Endodermal cell (in vitro differentiated cells): Measurements from ENCODE around the gene CELF2. TPM values are rescaled to one million over a fixed set of nuclear protein-coding genes. Genes with fewer than 3 reads are reported as not detected.

Experiments
- DNase-seq: peaks from one replicate; pipeline ENCODE4 v3.0.0-alpha.2; 2017
- H3K27ac ChIP-seq: 2 replicates; pipeline ENCODE4 v1.5.1; 2013; ENCODE audit warnings: mild to moderate bottlenecking, low read depth, low read length, moderate library complexity
- H3K27me3 ChIP-seq: 2 replicates; pipeline ENCODE4 v1.6.1; 2013; ENCODE audit warnings: mild to moderate bottlenecking, low read length, moderate library complexity; ENCODE audit not compliant: insufficient read depth, control insufficient read depth, poor library complexity, severe bottlenecking
- H3K36me3 ChIP-seq: 2 replicates; pipeline ENCODE4 v1.7.0; 2013; ENCODE audit warnings: mild to moderate bottlenecking, low read length, moderate library complexity; ENCODE audit not compliant: control insufficient read depth, insufficient read depth
- H3K4me1 ChIP-seq: one replicate; pipeline ENCODE4 v1.7.0; 2013; ENCODE audit warnings: low read length; ENCODE audit not compliant: control insufficient read depth, insufficient read depth
- H3K4me3 ChIP-seq: 2 replicates; pipeline ENCODE4 v1.5.1; 2013; ENCODE audit warnings: mild to moderate bottlenecking, low read length, moderate library complexity
- H3K9ac ChIP-seq: 2 replicates; pipeline ENCODE4 v1.6.1; 2013; ENCODE audit warnings: mild to moderate bottlenecking, low read length, moderate library complexity; ENCODE audit not compliant: poor library complexity, severe bottlenecking; ENCODE audit errors: extremely low read depth
- H3K9me3 ChIP-seq: 2 replicates; pipeline ENCODE4 v1.6.1; 2013; ENCODE audit warnings: mild to moderate bottlenecking, low read length, moderate library complexity; ENCODE audit not compliant: control insufficient read depth
- H3K27ac Mint-ChIP-seq: 2 replicates; pipeline ENCODE4 v1.8.0; 2020; ENCODE audit warnings: mixed read lengths
- H3K27me3 Mint-ChIP-seq: 2 replicates; pipeline ENCODE4 v1.8.0; 2021; ENCODE audit warnings: mild to moderate bottlenecking, mixed read lengths; ENCODE audit not compliant: insufficient read depth
- H3K36me3 Mint-ChIP-seq: 2 replicates; pipeline ENCODE4 v1.8.0; 2020; ENCODE audit warnings: low read depth, mixed read lengths
- H3K4me1 Mint-ChIP-seq: 2 replicates; pipeline ENCODE4 v1.8.0; 2020; ENCODE audit warnings: mixed read lengths
- H3K4me3 Mint-ChIP-seq: 2 replicates; pipeline ENCODE4 v1.8.0; 2020; ENCODE audit warnings: mild to moderate bottlenecking, moderate library complexity, mixed read lengths
- H3K9me3 Mint-ChIP-seq: 2 replicates; pipeline ENCODE4 v1.8.0; 2020; ENCODE audit warnings: mild to moderate bottlenecking, mixed read lengths
- WGBS, 2 experiments: methylation state at CpG; one replicate each; pipeline versions ENCODE4 v1.1.5 to v1.1.7; 2013; ENCODE audit warnings: missing lambda C conversion rate in 2 of 2, mixed read lengths in 1 of 2; ENCODE audit not compliant: insufficient coverage in 1 of 2, insufficient read length in 1 of 2; 5-methylcytosine and 5-hydroxymethylcytosine counted together
- total RNA-seq, 2 donors: library from RNA; stranded (reverse); fragmentation: NEBNext Ultra II Directional in 1 of 2; extraction: Animal tissue kit (Norgen Biotek cat#: 25700) in 1 of 2; gene quantifications; 2 replicates in 1 of 2; 3 replicates in 1 of 2; pipeline ENCODE4 v1.2.1, GENCODE V29; 2021
- TF ChIP-seq, protein P1 (sequence below): fragments of 200-600 bp; sonication (generic); conservative IDR thresholded peaks from 2 replicates; pipeline ENCODE4 v1.5.0; 2021; ENCODE audit warnings: antibody characterized with exemption, mild to moderate bottlenecking

CELF2 gene
- total RNA-seq, 2 donors from 2014 or later = 79.9 to 96.1 TPM

DNA sequence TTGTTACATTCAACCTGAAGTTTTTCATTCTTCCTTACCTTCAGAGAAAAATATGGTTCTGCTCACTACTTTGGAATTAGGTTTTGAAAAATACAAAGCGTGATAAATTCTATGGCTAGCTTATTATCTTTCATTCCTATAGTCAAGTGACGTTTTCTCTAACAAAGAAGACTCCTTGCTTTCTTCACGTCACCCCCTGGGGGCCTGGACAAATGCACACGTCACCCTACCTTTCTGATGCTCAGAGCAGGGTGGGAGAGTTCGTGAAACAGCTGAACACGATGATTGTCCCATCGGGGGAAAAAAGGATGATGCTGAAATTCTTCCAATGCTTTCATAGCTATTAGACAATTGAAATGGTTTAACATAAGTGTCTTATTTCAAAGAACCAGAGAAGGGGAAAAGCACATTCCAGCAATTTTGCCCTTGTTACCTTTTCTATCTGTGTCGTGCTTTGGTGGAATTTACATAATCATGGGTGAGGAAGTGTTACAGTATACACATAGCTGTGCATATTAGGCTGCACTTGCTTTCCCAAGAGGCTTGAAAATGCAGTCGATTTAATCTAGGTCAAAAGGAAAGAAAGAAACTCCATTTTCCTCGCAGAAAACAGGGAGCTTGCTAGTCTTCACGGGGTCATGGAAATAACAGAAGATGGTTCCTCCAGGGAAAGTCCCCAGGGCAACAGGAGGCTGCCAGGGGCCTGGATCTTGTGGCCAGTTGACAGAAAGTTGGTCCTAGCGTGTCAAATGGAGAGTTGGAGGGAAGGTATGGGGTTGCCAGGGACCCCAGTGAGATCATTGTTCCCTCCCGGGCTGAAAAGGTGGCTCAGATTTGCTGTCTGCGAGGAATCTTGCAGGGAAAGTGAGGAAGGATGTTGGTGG, 189.2 kb downstream of the CELF2 start:
- Histone ChIP-seq H3K9me3 (no peaks in the 10 kb centered on the region), H3K4me1 (no peaks in the 10 kb centered on the region), H3K9ac (no peak overlapping the region), H3K36me3 (peaks cover 36% of the 10 kb centered on the region), H3K4me3 (no peak overlapping the region), H3K27ac (no peak overlapping the region), H3K27me3 (no peaks in the 10 kb centered on the region)
- H3K4me1 Mint-ChIP-seq = peaks cover 24% of the 10 kb centered on the region
- TF ChIP-seq, protein P1, sequence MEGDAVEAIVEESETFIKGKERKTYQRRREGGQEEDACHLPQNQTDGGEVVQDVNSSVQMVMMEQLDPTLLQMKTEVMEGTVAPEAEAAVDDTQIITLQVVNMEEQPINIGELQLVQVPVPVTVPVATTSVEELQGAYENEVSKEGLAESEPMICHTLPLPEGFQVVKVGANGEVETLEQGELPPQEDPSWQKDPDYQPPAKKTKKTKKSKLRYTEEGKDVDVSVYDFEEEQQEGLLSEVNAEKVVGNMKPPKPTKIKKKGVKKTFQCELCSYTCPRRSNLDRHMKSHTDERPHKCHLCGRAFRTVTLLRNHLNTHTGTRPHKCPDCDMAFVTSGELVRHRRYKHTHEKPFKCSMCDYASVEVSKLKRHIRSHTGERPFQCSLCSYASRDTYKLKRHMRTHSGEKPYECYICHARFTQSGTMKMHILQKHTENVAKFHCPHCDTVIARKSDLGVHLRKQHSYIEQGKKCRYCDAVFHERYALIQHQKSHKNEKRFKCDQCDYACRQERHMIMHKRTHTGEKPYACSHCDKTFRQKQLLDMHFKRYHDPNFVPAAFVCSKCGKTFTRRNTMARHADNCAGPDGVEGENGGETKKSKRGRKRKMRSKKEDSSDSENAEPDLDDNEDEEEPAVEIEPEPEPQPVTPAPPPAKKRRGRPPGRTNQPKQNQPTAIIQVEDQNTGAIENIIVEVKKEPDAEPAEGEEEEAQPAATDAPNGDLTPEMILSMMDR = no peak
- peaks cover 48% of the 10 kb centered on the region for H3K36me3 Mint-ChIP-seq
- H3K27me3 Mint-ChIP-seq = no peaks in the 10 kb centered on the region
- WGBS, 2 experiments = 79 to 80% methylated on average over 12 to 14 of the region's 14 CpGs
- no peak overlapping the region for H3K4me3 Mint-ChIP-seq
- H3K9me3 Mint-ChIP-seq = no peaks in the 10 kb centered on the region
- H3K27ac Mint-ChIP-seq = peak overlapping the region; percentile 61
- no peak for DNase-seq

DNA sequence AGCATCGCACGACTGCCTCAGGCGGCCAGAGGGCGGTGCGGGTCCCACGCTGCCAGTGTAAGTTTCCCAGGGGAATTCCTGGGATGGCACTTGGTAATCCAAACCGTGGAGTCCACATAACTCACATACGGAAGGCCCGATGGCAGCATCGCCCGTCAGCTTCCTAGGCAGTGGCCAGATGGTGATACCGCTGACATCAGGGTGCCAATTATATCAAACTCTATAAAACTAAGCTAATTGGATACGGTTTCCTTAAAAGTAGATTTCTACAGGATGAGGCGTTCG, 189.8 kb downstream of the CELF2 start:
- H3K4me3 ChIP-seq = no peak overlapping the region
- Mint-ChIP-seq H3K27me3 (no peaks in the 10 kb centered on the region), H3K27ac (peak overlapping the region; percentile 61), H3K9me3 (no peaks in the 10 kb centered on the region), H3K36me3 (peaks cover 47% of the 10 kb centered on the region), H3K4me3 (no peak overlapping the region), H3K4me1 (peaks cover 27% of the 10 kb centered on the region)
- peaks cover 36% of the 10 kb centered on the region for H3K36me3 ChIP-seq
- H3K9me3 ChIP-seq = no peaks in the 10 kb centered on the region
- H3K27me3 ChIP-seq = no peaks in the 10 kb centered on the region
- 97% methylated on average over 12 to 15 of the region's 15 CpGs for WGBS, 2 experiments
- no peak overlapping the region for H3K27ac ChIP-seq
- no peaks in the 10 kb centered on the region for H3K4me1 ChIP-seq
- TF ChIP-seq, protein P1 = no peak
- no peak for DNase-seq
- H3K9ac ChIP-seq = no peak overlapping the region

DNA sequence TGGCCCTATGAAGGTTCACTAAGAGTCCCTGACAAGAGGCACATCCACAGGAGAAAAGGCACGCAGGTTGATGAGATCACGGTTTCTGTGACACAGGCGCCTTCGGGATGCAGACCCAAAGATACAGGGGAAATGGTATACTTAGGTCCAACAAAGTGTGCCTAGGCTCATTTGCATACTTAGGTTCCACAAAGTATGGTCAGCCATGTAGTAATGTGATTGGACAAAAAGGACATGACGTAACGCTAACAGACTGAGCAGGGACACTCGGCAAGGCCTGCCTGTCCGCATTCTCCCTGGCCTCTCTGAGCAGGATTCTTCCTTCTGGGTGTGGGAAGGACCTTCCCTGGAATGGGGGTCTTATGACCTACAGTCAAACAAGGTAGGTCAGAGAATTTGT, 190.6 kb downstream of the CELF2 start:
- Histone ChIP-seq H3K27ac (no peak overlapping the region), H3K4me3 (no peak overlapping the region), H3K27me3 (no peaks in the 10 kb centered on the region)

More for the DNA sequence above, 190.6 kb downstream of the CELF2 start:
- Mint-ChIP-seq H3K27ac (peak overlapping the region; percentile 71), H3K27me3 (no peaks in the 10 kb centered on the region), H3K36me3 (peaks cover 45% of the 10 kb centered on the region), H3K4me3 (no peak overlapping the region), H3K9me3 (no peaks in the 10 kb centered on the region), H3K4me1 (peaks cover 30% of the 10 kb centered on the region)
- Histone ChIP-seq H3K36me3 (peaks cover 38% of the 10 kb centered on the region), H3K4me1 (no peaks in the 10 kb centered on the region), H3K9me3 (no peaks in the 10 kb centered on the region), H3K9ac (no peak overlapping the region)
- no peak for DNase-seq
- TF ChIP-seq, protein P1 = no peak
- 95 to 100% methylated on average over 4 to 8 of the region's 8 CpGs for WGBS, 2 experiments
